Astrocyte of the spinal cord (primary cell): ENCODE results near the gene TMEM185B.
"Not testable (repeated sequence)": the region's sequence is repeated elsewhere in the genome, so short reads cannot be mapped to it uniquely, and the experiment has no call there.

Experiments used
- DNase-seq: peaks from one replicate; pipeline ENCODE4 v3.0.0; 2011; ENCODE audit warnings: low read depth, low spot score
- H3K4me3 ChIP-seq: 2 replicates; pipeline ENCODE4 v1.5.1; 2011; ENCODE audit warnings: low read depth, mild to moderate bottlenecking, low read length, moderate library complexity
- CTCF ChIP-seq: IDR thresholded peaks from 2 replicates; pipeline ENCODE4 v1.5.1; 2012; ENCODE audit warnings: low read depth, mild to moderate bottlenecking, low read length, inconsistent platforms
- in situ Hi-C: cut with HindIII; loops from 2 replicates; pipeline ENCODE4 v1.10.0; 2017; ENCODE audit warnings: low sequenced_read_pairs

TMEM185B gene

GRCh38 chr2:120262761-120263428 is 39.7 kb upstream of the TMEM185B start:
- no peak overlapping the region for H3K4me3 ChIP-seq
- in situ Hi-C loops, result no loop called here
- no peak for TF ChIP-seq CTCF
- DNase-seq, result no peak

GRCh38 chr2:120262150-120262549 is 39.0 kb upstream of the TMEM185B start:
- DNase-seq, result no peak
- in situ Hi-C loops, result no loop called here
- H3K4me3 ChIP-seq, result no peak overlapping the region
- TF ChIP-seq CTCF, result no peak

- no peak overlapping the region for H3K4me3 ChIP-seq
- TF ChIP-seq CTCF, result no peak
- no peak for DNase-seq
- in situ Hi-C loops, result no loop called here
These were observed 38.3 kb upstream of the TMEM185B start for GRCh38 chr2:120261387-120262006.

- TF ChIP-seq CTCF, result no peak
- no peak for DNase-seq
- in situ Hi-C loops, result no loop called here
- no peak overlapping the region for H3K4me3 ChIP-seq
These were observed 37.5 kb upstream of the TMEM185B start for GRCh38 chr2:120260736-120261135.

GRCh38 chr2:120259939-120260338 is 36.7 kb upstream of the TMEM185B start:
- in situ Hi-C loops, result not testable (repeated sequence)

GRCh38 chr2:120258196-120258595 is 35.0 kb upstream of the TMEM185B start:
- no peak overlapping the region for H3K4me3 ChIP-seq
- TF ChIP-seq CTCF, result no peak
- DNase-seq, result no peak
- in situ Hi-C loops, result no loop called here

More at GRCh38 chr2:120259939-120260338, 36.7 kb upstream of the TMEM185B start:
- not testable (repeated sequence) for H3K4me3 ChIP-seq, DNase-seq

GRCh38 chr2:120257522-120257921 is 34.3 kb upstream of the TMEM185B start:
- DNase-seq, result no peak
- TF ChIP-seq CTCF, result no peak
- in situ Hi-C loops, result no loop called here
- H3K4me3 ChIP-seq, result no peak overlapping the region
